Uterus (tissue), 4 donors: Measurements from ENCODE around the gene VRK3. TPM values are rescaled to one million over a fixed set of nuclear protein-coding genes. Genes with fewer than 3 reads are reported as not detected.

Source experiments
- DNase-seq, 2 donors: peaks; one replicate each; pipeline ENCODE4 v3.0.0-alpha.2; 2019 to 2020
- H3K27ac ChIP-seq, 2 donors: fragments of 200-600 bp; sonication (generic); 1 replicate in 1 of 2; 2 replicates in 1 of 2; pipeline ENCODE4 v1.5.1; 2016 to 2018
- H3K27me3 ChIP-seq, 2 donors: fragments of 200-600 bp; sonication (generic); one replicate each; pipeline ENCODE4 v1.5.1; 2018 to 2019; ENCODE audit warnings: control low read depth in 1 of 2
- H3K36me3 ChIP-seq, 2 donors: fragments of 200-600 bp; sonication (generic); one replicate each; pipeline ENCODE4 v1.5.1; 2019; ENCODE audit warnings: control low read depth in 1 of 2
- H3K4me1 ChIP-seq, 2 donors: fragments of 200-600 bp; sonication (generic); one replicate each; pipeline ENCODE4 v1.5.1; 2018 to 2019; ENCODE audit warnings: control low read depth in 1 of 2
- H3K4me3 ChIP-seq, 2 donors: fragments of 200-600 bp; sonication (generic); 1 replicate in 1 of 2; 2 replicates in 1 of 2; pipeline ENCODE4 v1.5.1; 2018 to 2019; ENCODE audit warnings: mild to moderate bottlenecking in 1 of 2
- H3K9me3 ChIP-seq, 2 donors: fragments of 200-600 bp; sonication (generic); one replicate each; pipeline ENCODE4 v1.5.1; 2019; ENCODE audit warnings: control low read depth in 1 of 2
- POLR2A ChIP-seq, 2 donors: fragments of 450-650 bp; IDR thresholded peaks; one replicate each; pipeline ENCODE4 v1.6.1; 2016; ENCODE audit warnings: antibody characterized with exemption in 2 of 2, mild to moderate bottlenecking in 1 of 2, moderate library complexity in 1 of 2
- intact Hi-C: fragments of 100-400 bp; cut with DNase I; formaldehyde crosslinking; loops from one replicate; pipeline ENCODE4 v1.15.1; 2023; ENCODE audit warnings: low total_unique reads
- total RNA-seq, 4 donors: library from RNA; depleted of rRNA in 3 of 4; stranded (reverse); fragments of >200 nt in 3 of 4; gene quantifications; one replicate each; pipeline versions ENCODE4 v1.1.0 to v1.2.4, GENCODE V29; 2014 to 2023
- TF ChIP-seq, protein P1 (sequence below), 4 experiments: fragments of 200-600 bp in 2 of 4; fragments of 450-650 bp in 2 of 4; sonication (generic) in 2 of 4; IDR thresholded peaks; one replicate each; pipeline ENCODE4 v1.5.1; 2016 to 2019; ENCODE audit warnings: antibody characterized with exemption in 4 of 4, mild to moderate bottlenecking in 2 of 4, moderate library complexity in 1 of 4
- donor health status: DM: yes; HTN: yes; CAD: no.

The VRK3 gene
- total RNA-seq, 4 donors from 2014 or later: 1.5 to 68.8 (median 37.1) TPM

DNA sequence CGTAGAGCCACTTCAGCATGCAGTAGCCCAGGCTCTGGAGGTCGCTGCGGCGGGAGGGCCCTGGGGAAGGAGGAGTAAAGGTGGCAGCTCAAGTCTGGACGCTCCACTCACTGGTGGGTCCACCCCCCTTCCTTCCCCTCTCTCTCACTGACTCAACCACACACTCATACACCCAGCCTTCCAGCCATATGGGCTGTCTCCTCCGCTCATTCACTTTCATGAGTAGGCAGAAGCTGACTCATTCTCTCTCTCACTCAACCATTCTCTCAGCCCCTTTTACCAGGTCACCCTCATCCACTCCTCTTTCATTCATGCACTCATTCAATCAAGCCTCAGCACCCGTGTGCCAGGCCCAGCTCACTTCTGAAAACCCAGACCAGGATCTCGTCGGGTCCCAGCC is 36.7 kb downstream of the VRK3 start:
- no peaks in the 10 kb centered on the region for H3K36me3 ChIP-seq
- H3K9me3 ChIP-seq: no peaks in the 10 kb centered on the region
- intact Hi-C loops: loop anchor here (10.0 kb wide), 1 partner anchor 54 kb away; no protein-coding TSS in a partner anchor
- H3K27ac ChIP-seq: no peak overlapping the region
- H3K27me3 ChIP-seq: no peaks in the 10 kb centered on the region
- no peaks in the 10 kb centered on the region for H3K4me1 ChIP-seq
- no peak for TF ChIP-seq POLR2A (IDR thresholded peaks at IDR 0.05)
- TF ChIP-seq, protein P1, sequence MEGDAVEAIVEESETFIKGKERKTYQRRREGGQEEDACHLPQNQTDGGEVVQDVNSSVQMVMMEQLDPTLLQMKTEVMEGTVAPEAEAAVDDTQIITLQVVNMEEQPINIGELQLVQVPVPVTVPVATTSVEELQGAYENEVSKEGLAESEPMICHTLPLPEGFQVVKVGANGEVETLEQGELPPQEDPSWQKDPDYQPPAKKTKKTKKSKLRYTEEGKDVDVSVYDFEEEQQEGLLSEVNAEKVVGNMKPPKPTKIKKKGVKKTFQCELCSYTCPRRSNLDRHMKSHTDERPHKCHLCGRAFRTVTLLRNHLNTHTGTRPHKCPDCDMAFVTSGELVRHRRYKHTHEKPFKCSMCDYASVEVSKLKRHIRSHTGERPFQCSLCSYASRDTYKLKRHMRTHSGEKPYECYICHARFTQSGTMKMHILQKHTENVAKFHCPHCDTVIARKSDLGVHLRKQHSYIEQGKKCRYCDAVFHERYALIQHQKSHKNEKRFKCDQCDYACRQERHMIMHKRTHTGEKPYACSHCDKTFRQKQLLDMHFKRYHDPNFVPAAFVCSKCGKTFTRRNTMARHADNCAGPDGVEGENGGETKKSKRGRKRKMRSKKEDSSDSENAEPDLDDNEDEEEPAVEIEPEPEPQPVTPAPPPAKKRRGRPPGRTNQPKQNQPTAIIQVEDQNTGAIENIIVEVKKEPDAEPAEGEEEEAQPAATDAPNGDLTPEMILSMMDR (IDR thresholded peaks at IDR 0.05): no peak
- no peak overlapping the region for H3K4me3 ChIP-seq
- DNase-seq: no peak

GRCh38 chr19:49988007-49988406 is 37.2 kb downstream of the VRK3 start:
- no peaks in the 10 kb centered on the region for H3K4me1 ChIP-seq
- intact Hi-C loops: loop anchor here (10.0 kb wide), 1 partner anchor 53 kb away; no protein-coding TSS in a partner anchor
- no peak overlapping the region for H3K4me3 ChIP-seq
- H3K9me3 ChIP-seq: no peaks in the 10 kb centered on the region
- DNase-seq: no peak
- no peaks in the 10 kb centered on the region for H3K27me3 ChIP-seq
- TF ChIP-seq, protein P1 (IDR thresholded peaks at IDR 0.05): no peak
- no peak for TF ChIP-seq POLR2A (IDR thresholded peaks at IDR 0.05)
- H3K36me3 ChIP-seq: no peaks in the 10 kb centered on the region
- H3K27ac ChIP-seq: no peak overlapping the region

GRCh38 chr19:49987159-49987698 is 37.9 kb downstream of the VRK3 start:
- H3K27me3 ChIP-seq: no peaks in the 10 kb centered on the region
- TF ChIP-seq POLR2A (IDR thresholded peaks at IDR 0.05): peak in 1 of 2 donors; percentile 16
- TF ChIP-seq, protein P1 (IDR thresholded peaks at IDR 0.05): peak in 2 of 4 experiments; percentile 24 to 46
- H3K27ac ChIP-seq: no peak overlapping the region
- H3K36me3 ChIP-seq: no peaks in the 10 kb centered on the region
- peak; percentile 84 for DNase-seq
- no peaks in the 10 kb centered on the region for H3K4me1 ChIP-seq
- intact Hi-C loops: loop anchor here (10.0 kb wide), 1 partner anchor 52 kb away; no protein-coding TSS in a partner anchor
- no peaks in the 10 kb centered on the region for H3K9me3 ChIP-seq
- H3K4me3 ChIP-seq: no peak overlapping the region

GRCh38 chr19:49986354-49986753 is 38.8 kb downstream of the VRK3 start:
- Histone ChIP-seq H3K27ac (no peak overlapping the region), H3K4me3 (no peak overlapping the region), H3K36me3 (no peaks in the 10 kb centered on the region), H3K27me3 (no peaks in the 10 kb centered on the region), H3K4me1 (no peaks in the 10 kb centered on the region), H3K9me3 (no peaks in the 10 kb centered on the region)
- DNase-seq: no peak
- intact Hi-C loops: loop anchor here (10.0 kb wide), 1 partner anchor 52 kb away; no protein-coding TSS in a partner anchor
- TF ChIP-seq, protein P1 (IDR thresholded peaks at IDR 0.05): no peak
- TF ChIP-seq POLR2A (IDR thresholded peaks at IDR 0.05): no peak

- H3K4me1 ChIP-seq: no peaks in the 10 kb centered on the region
- DNase-seq: no peak
- no peaks in the 10 kb centered on the region for H3K36me3 ChIP-seq
- H3K9me3 ChIP-seq: no peaks in the 10 kb centered on the region
- H3K27me3 ChIP-seq: no peaks in the 10 kb centered on the region
- no peak for TF ChIP-seq POLR2A (IDR thresholded peaks at IDR 0.05)
- TF ChIP-seq, protein P1 (IDR thresholded peaks at IDR 0.05): no peak
- no peak overlapping the region for H3K27ac ChIP-seq
- intact Hi-C loops: loop anchor here (10.0 kb wide), 1 partner anchor 51 kb away; no protein-coding TSS in a partner anchor
- no peak overlapping the region for H3K4me3 ChIP-seq
Observed at GRCh38 chr19:49985871-49986270, 39.3 kb downstream of the VRK3 start.
